CD8-positive, alpha-beta memory T cell (primary cell): ENCODE data around the gene OR1E1. TPM values are rescaled to one million over a fixed set of nuclear protein-coding genes. Genes with fewer than 3 reads are reported as not detected.
"Not testable (repeated sequence)": the region's sequence is repeated elsewhere in the genome, so short reads cannot be mapped to it uniquely, and the experiment has no call there.

Source experiments
- CTCF ChIA-PET: fragments of 350-600 bp; sonication (Branson Sonifier 250); formaldehyde crosslinking; loops from one replicate; lab custom pipeline; 2021; ENCODE audit warnings: antibody characterized with exemption; lab: Charles Lee
- POLR2A ChIA-PET: fragments of 350-600 bp; sonication (Branson Sonifier 250); formaldehyde crosslinking; loops from one replicate; lab custom pipeline; 2021; ENCODE audit warnings: antibody characterized with exemption; lab: Charles Lee
- DNase-seq, 5 donors: peaks; one replicate each; pipeline versions ENCODE4 v3.0.0 to v3.0.0-alpha.2; 2020 to 2022; ENCODE audit warnings: mixed read lengths in 1 of 5
- H3K27ac ChIP-seq: one replicate; pipeline ENCODE4 v1.7.0; 2013; ENCODE audit warnings: low read depth, mild to moderate bottlenecking, low read length, moderate library complexity
- H3K27me3 ChIP-seq: 2 replicates; pipeline ENCODE4 v1.7.0; 2013; ENCODE audit warnings: low read length, mild to moderate bottlenecking; ENCODE audit not compliant: insufficient read depth, poor library complexity, severe bottlenecking
- H3K36me3 ChIP-seq: 2 replicates; pipeline ENCODE4 v1.7.0; 2013; ENCODE audit warnings: mild to moderate bottlenecking, low read length, moderate library complexity; ENCODE audit not compliant: insufficient read depth
- H3K4me1 ChIP-seq: 2 replicates; pipeline ENCODE4 v1.7.0; 2013; ENCODE audit warnings: mild to moderate bottlenecking, low read length, moderate library complexity; ENCODE audit not compliant: insufficient read depth
- H3K4me3 ChIP-seq: 2 replicates; pipeline ENCODE4 v1.7.0; 2013; ENCODE audit warnings: mild to moderate bottlenecking, low read length
- H3K9me3 ChIP-seq: 2 replicates; pipeline ENCODE4 v1.7.0; 2013; ENCODE audit warnings: mild to moderate bottlenecking, low read length
- H3K27ac Mint-ChIP-seq, 8 donors: one replicate each; pipeline ENCODE4 v1.8.0; 2020 to 2021; ENCODE audit warnings: mixed read lengths in 8 of 8, mild to moderate bottlenecking in 6 of 8, inconsistent platforms in 3 of 8, moderate library complexity in 3 of 8
- H3K27me3 Mint-ChIP-seq, 2 donors: one replicate each; pipeline ENCODE4 v1.8.0; 2020 to 2021; ENCODE audit warnings: mixed read lengths in 2 of 2, mild to moderate bottlenecking in 1 of 2, moderate library complexity in 1 of 2
- H3K36me3 Mint-ChIP-seq, 3 donors: one replicate each; pipeline ENCODE4 v1.8.0; 2020 to 2021; ENCODE audit warnings: mixed read lengths in 3 of 3, inconsistent platforms in 1 of 3, mild to moderate bottlenecking in 1 of 3
- H3K4me1 Mint-ChIP-seq, 3 donors: one replicate each; pipeline ENCODE4 v1.8.0; 2020 to 2021; ENCODE audit warnings: mixed read lengths in 3 of 3, inconsistent platforms in 1 of 3, mild to moderate bottlenecking in 1 of 3
- H3K4me3 Mint-ChIP-seq, 7 donors: one replicate each; pipeline ENCODE4 v1.8.0; 2020 to 2021; ENCODE audit warnings: mixed read lengths in 7 of 7, mild to moderate bottlenecking in 6 of 7, moderate library complexity in 4 of 7, inconsistent platforms in 2 of 7
- H3K9me3 Mint-ChIP-seq, 5 donors: one replicate each; pipeline ENCODE4 v1.8.0; 2020 to 2022; ENCODE audit warnings: mixed read lengths in 5 of 5, mild to moderate bottlenecking in 3 of 5, moderate library complexity in 2 of 5, inconsistent platforms in 1 of 5
- polyA plus RNA-seq: library from polyadenylated mRNA; unstranded; fragments of 300-500 nt; fragmentation: Illumina TruSeq; gene quantifications from one replicate; pipeline ENCODE4 v1.2.3, GENCODE V29; 2021
- total RNA-seq, 2 experiments: library from RNA; stranded (reverse); gene quantifications; one replicate each; pipeline ENCODE4 v1.2.3, GENCODE V29; 2021

The OR1E1 gene
- total and polyA plus RNA-seq, 3 experiments from 2014 or later: not detected

GRCh38 chr17:3381957-3382356, 16.3 kb downstream of the OR1E1 start:
- no peak for DNase-seq
- peaks cover 0 to 13% (median 4%) of the 10 kb centered on the region in 3 donors for H3K4me1 Mint-ChIP-seq
- ChIA-PET POLR2A (no interaction called here), CTCF (no interaction called here)
- no peak overlapping the region for H3K27ac Mint-ChIP-seq
- H3K4me3 Mint-ChIP-seq: no peak overlapping the region
- H3K36me3 Mint-ChIP-seq: peaks cover 0 to 16% (median 4%) of the 10 kb centered on the region in 3 donors
- Histone ChIP-seq H3K27ac (no peak overlapping the region), H3K9me3 (no peaks in the 10 kb centered on the region), H3K4me1 (no peaks in the 10 kb centered on the region), H3K27me3 (no peaks in the 10 kb centered on the region), H3K36me3 (no peaks in the 10 kb centered on the region), H3K4me3 (no peak overlapping the region)
- H3K27me3 Mint-ChIP-seq: peaks cover 28 to 57% of the 10 kb centered on the region in 2 donors
- H3K9me3 Mint-ChIP-seq: peaks cover 0 to 2% (median 0%) of the 10 kb centered on the region in 5 donors

GRCh38 chr17:3378321-3378720, 19.9 kb downstream of the OR1E1 start:
- no peaks in the 10 kb centered on the region for H3K4me1 Mint-ChIP-seq
- no peak overlapping the region for H3K27ac ChIP-seq
- no peaks in the 10 kb centered on the region for H3K36me3 ChIP-seq
- H3K4me3 ChIP-seq: no peak overlapping the region
- H3K27me3 ChIP-seq: no peaks in the 10 kb centered on the region
- DNase-seq: no peak
- H3K4me3 Mint-ChIP-seq: no peak overlapping the region
- H3K36me3 Mint-ChIP-seq: peaks cover 0 to 19% (median 4%) of the 10 kb centered on the region in 3 donors
- no peaks in the 10 kb centered on the region for H3K4me1 ChIP-seq
- no peaks in the 10 kb centered on the region for H3K9me3 ChIP-seq
- CTCF ChIA-PET: no interaction called here
- H3K9me3 Mint-ChIP-seq: peaks cover 10 to 17% (median 13%) of the 10 kb centered on the region in 5 donors
- POLR2A ChIA-PET: no interaction called here
- H3K27ac Mint-ChIP-seq: no peak overlapping the region
- peaks cover 24 to 40% of the 10 kb centered on the region in 2 donors for H3K27me3 Mint-ChIP-seq

GRCh38 chr17:3371167-3371566, 27.0 kb downstream of the OR1E1 start:
- H3K27ac ChIP-seq, CTCF ChIA-PET, H3K27ac Mint-ChIP-seq, H3K4me1 Mint-ChIP-seq, H3K9me3 ChIP-seq, H3K4me3 ChIP-seq, H3K4me3 Mint-ChIP-seq, POLR2A ChIA-PET, H3K36me3 ChIP-seq, H3K4me1 ChIP-seq, DNase-seq, H3K27me3 ChIP-seq: not testable (repeated sequence)
- H3K9me3 Mint-ChIP-seq: peaks cover 18 to 38% (median 33%) of the 10 kb centered on the region in 5 donors
- H3K36me3 Mint-ChIP-seq: peaks cover 0 to 12% (median 0%) of the 10 kb centered on the region in 3 donors
- H3K27me3 Mint-ChIP-seq: peaks cover 20 to 31% of the 10 kb centered on the region in 2 donors

Other genes with a start within 250 kb of the OR1E1 start
- gene OR1A2, start 200.9 kb downstream of the OR1E1 start, total RNA-seq: not detected
- not detected for gene OR1A2, start 200.9 kb downstream of the OR1E1 start, polyA plus RNA-seq
- not detected for gene OR1A1, start 190.7 kb downstream of the OR1E1 start, total RNA-seq
- not detected for gene OR1A1, start 190.7 kb downstream of the OR1E1 start, polyA plus RNA-seq
- under 1 TPM; 0.46 to 0.82 TPM for gene OR3A1, start 100.0 kb downstream of the OR1E1 start, total RNA-seq
- gene OR3A1, start 100.0 kb downstream of the OR1E1 start, polyA plus RNA-seq: not detected
- gene OR3A2, start 12.1 kb downstream of the OR1E1 start, total RNA-seq: 1 to 10 TPM; 5.9 to 6.7 TPM
- 0.46 TPM for gene OR3A2, start 12.1 kb downstream of the OR1E1 start, polyA plus RNA-seq
- not detected for gene OR3A3, start 13.0 kb upstream of the OR1E1 start, total RNA-seq
- not detected for gene OR3A3, start 13.0 kb upstream of the OR1E1 start, polyA plus RNA-seq
- gene OR1E2, start 35.4 kb upstream of the OR1E1 start, total RNA-seq: not detected
- not detected for gene OR1E2, start 35.4 kb upstream of the OR1E1 start, polyA plus RNA-seq
- not detected for gene SPATA22, start 73.4 kb upstream of the OR1E1 start, total RNA-seq
- gene SPATA22, start 73.4 kb upstream of the OR1E1 start, polyA plus RNA-seq: not detected
- not detected for gene ASPA, start 77.6 kb upstream of the OR1E1 start, total RNA-seq
- not detected for gene ASPA, start 77.6 kb upstream of the OR1E1 start, polyA plus RNA-seq
- gene TRPV3, start 159.4 kb upstream of the OR1E1 start, total RNA-seq: under 1 TPM; 0.49 to 0.79 TPM
- gene TRPV3, start 159.4 kb upstream of the OR1E1 start, polyA plus RNA-seq: 0.21 TPM
- gene TRPV1, start 211.0 kb upstream of the OR1E1 start, total RNA-seq: 1 to 10 TPM; 2.4 to 2.8 TPM
- gene TRPV1, start 211.0 kb upstream of the OR1E1 start, polyA plus RNA-seq: 0.83 TPM
- 10 to 100 TPM; 17.0 to 17.1 TPM for gene SHPK, start 237.8 kb upstream of the OR1E1 start, total RNA-seq
- gene SHPK, start 237.8 kb upstream of the OR1E1 start, polyA plus RNA-seq: 6.9 TPM
- 10 to 100 TPM; 33.3 to 35.5 TPM for gene CTNS, start 238.3 kb upstream of the OR1E1 start, total RNA-seq
- 7.7 TPM for gene CTNS, start 238.3 kb upstream of the OR1E1 start, polyA plus RNA-seq